Measurements from ENCODE around the gene ARHGAP18.
A peak's percentile ranks its signal among the peaks of the same experiment; 100 is the strongest.

Gene ARHGAP18

DNA sequence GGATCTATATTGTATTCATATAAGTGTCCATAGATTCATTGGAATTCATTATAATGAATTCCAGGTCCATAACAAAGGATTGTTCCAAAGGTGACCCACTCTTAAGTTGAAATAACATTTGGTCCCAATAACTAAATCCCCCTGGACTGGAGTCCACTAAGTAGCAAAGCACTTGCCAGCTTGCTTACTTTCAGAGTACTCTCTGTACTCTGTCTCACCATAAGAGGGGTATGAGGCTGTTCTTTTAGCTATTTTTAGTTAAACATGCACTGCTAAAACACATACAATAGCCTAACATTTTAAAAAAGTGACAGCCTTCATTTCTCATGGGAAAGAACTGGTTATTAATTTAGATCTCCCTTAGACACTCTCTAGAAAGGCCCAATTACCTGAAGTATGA lies 16.7 kb upstream of the ARHGAP18 start:
- TF ChIP-seq FOXK2 (IDR thresholded peaks at IDR 0.05) (no peak), ARNT (IDR thresholded peaks at IDR 0.05) (no peak), HDGF (IDR thresholded peaks at IDR 0.05; ENCODE audit: borderline replicate concordance) (no peak), L3MBTL2 (conservative IDR thresholded peaks at IDR 0.05) (no peak), NFRKB (IDR thresholded peaks at IDR 0.05) (no peak), BHLHE40 (IDR thresholded peaks at IDR 0.05; ENCODE audit: borderline replicate concordance) (no peak), FOXA1 (IDR thresholded peaks at IDR 0.05) (no peak)
- CTCF ChIA-PET, result no interaction called here
- POLR2A ChIA-PET, result no interaction called here
- no peak for DNase-seq (ENCODE audit: extremely low spot score)

DNA sequence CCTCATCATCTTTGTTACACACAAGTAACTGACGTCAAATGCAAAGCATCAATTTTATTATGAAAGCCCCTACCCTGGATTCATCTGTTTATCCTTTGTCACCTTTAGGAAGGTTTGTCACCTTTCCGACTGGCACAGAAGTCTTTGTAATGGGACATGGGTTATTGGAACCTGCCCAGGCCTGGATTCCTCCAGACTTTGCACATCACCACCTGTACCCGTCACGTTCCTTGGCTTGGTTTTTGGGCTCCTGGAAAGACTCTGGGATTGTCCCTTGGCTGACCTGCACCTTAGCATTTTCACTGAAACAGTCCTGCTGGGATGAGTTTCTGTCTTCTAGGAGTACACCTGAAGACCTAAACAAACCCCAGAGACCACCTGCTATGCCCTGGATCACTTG lies 15.4 kb upstream of the ARHGAP18 start:
- ChIA-PET POLR2A (no interaction called here), CTCF (interaction anchor here (0.6 kb wide), 1 partner anchor 158 kb away, joined by 3 read pairs; no protein-coding TSS in a partner anchor)
- no peak for DNase-seq (ENCODE audit: extremely low spot score)
- TF ChIP-seq ELF4 (IDR thresholded peaks at IDR 0.05) (no peak), HDGF (IDR thresholded peaks at IDR 0.05; ENCODE audit: borderline replicate concordance) (no peak), CTBP1 (IDR thresholded peaks at IDR 0.05; ENCODE audit: borderline replicate concordance) (no peak), L3MBTL2 (conservative IDR thresholded peaks at IDR 0.05) (no peak), ARNT (IDR thresholded peaks at IDR 0.05) (no peak), SUZ12 (IDR thresholded peaks at IDR 0.05) (no peak), FOXK2 (IDR thresholded peaks at IDR 0.05) (no peak), TARDBP (IDR thresholded peaks at IDR 0.05) (no peak)
- TF ChIP-seq, protein P1, sequence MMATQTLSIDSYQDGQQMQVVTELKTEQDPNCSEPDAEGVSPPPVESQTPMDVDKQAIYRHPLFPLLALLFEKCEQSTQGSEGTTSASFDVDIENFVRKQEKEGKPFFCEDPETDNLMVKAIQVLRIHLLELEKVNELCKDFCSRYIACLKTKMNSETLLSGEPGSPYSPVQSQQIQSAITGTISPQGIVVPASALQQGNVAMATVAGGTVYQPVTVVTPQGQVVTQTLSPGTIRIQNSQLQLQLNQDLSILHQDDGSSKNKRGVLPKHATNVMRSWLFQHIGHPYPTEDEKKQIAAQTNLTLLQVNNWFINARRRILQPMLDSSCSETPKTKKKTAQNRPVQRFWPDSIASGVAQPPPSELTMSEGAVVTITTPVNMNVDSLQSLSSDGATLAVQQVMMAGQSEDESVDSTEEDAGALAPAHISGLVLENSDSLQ (IDR thresholded peaks at IDR 0.05), result no peak

DNA sequence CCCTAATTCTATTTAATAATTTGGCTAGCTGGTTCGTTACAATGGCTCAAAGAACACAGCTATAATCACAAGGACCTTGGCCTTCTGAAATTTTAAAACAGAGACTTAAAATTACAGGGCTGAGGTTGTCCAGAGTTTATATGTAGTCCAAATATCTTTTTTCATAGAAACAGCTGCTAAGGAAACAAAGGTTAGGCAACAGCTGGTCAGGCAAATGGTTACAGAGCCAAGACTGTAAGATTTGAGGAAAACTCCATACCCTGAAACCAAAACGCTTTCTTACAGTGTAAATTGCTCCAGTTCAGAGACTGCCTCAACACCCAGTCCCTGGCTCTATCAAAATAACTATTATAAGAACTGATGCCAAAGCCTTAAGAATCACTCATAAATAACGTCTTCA lies 9.7 kb upstream of the ARHGAP18 start:
- DNase-seq (ENCODE audit: extremely low spot score), result no peak
- TF ChIP-seq CTBP1 (IDR thresholded peaks at IDR 0.05; ENCODE audit: borderline replicate concordance) (no peak), L3MBTL2 (conservative IDR thresholded peaks at IDR 0.05) (no peak), FOXM1 (IDR thresholded peaks at IDR 0.05; ENCODE audit: borderline replicate concordance) (no peak), ELF4 (IDR thresholded peaks at IDR 0.05) (no peak), SP1 (IDR thresholded peaks at IDR 0.05) (no peak), LEF1 (IDR thresholded peaks at IDR 0.05; ENCODE audit: borderline replicate concordance) (no peak), NFRKB (IDR thresholded peaks at IDR 0.05) (no peak), ARNT (IDR thresholded peaks at IDR 0.05) (no peak), SUZ12 (IDR thresholded peaks at IDR 0.05) (no peak), HDGF (IDR thresholded peaks at IDR 0.05; ENCODE audit: borderline replicate concordance) (no peak)
- ChIA-PET CTCF (interaction anchor here (0.7 kb wide), 1 partner anchor 10 kb away, joined by 3 read pairs; the partner anchor contains the start of gene ARHGAP18), POLR2A (interaction anchor here (1.1 kb wide), 1 partner anchor 10 kb away, joined by 8 read pairs; the partner anchor contains the start of gene ARHGAP18)

DNA sequence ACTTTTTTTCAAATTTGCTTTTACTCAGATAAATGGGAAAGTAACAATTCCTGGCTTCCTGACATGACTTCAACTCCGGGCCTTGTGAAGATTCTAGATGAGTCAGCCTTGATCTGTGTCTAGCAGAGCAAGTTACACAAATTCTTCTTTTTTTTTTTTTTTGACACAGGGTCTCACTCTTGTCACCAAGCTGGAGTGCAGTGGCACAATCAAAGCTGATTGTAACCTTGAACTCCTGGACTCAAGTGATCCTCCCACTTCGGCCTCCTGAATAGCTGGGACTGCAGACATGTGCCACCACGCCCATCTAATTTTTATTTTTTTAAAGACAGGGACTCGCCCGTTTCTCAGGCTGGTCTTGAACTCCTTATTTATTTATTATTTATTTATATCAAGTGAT lies 7.3 kb upstream of the ARHGAP18 start:
- ChIA-PET POLR2A (no interaction called here), CTCF (no interaction called here)
- no peak for TF ChIP-seq HDGF (IDR thresholded peaks at IDR 0.05; ENCODE audit: borderline replicate concordance)
- no peak for TF ChIP-seq SP1 (IDR thresholded peaks at IDR 0.05)

DNA sequence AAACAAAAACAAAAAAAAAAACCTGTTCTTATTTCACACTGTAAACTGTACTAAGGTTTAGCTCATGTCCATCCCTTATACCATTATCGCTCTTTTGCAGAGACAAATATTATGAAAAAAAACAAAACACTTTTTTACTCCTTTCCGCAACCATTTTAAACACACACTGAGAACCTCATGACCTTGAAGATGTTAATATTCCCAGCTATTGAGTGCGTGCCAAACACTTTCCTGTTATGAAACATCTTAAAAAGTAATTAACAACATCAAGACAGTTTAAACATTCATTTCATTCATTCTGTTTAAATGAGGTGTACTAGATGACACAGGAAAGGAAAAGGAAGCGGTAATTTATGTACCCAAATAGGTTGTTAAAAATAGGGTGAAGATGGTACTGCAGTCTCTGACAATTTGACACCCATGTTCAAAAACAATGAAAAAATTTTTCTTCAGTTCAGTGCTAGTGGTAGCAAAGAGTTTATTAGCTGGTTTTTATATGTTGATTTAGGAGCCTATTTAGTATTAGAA lies 3.9 kb upstream of the ARHGAP18 start:
- TF ChIP-seq FOXM1 (IDR thresholded peaks at IDR 0.05; ENCODE audit: borderline replicate concordance) (no peak), TARDBP (IDR thresholded peaks at IDR 0.05) (no peak), FOXA1 (IDR thresholded peaks at IDR 0.05) (no peak), HDGF (IDR thresholded peaks at IDR 0.05; ENCODE audit: borderline replicate concordance) (no peak)
- no peak for DNase-seq (ENCODE audit: extremely low spot score)
- CTCF ChIA-PET, result no interaction called here
- POLR2A ChIA-PET, result no interaction called here

More for the DNA sequence above, 7.3 kb upstream of the ARHGAP18 start:
- no peak for DNase-seq (ENCODE audit: extremely low spot score)

DNA sequence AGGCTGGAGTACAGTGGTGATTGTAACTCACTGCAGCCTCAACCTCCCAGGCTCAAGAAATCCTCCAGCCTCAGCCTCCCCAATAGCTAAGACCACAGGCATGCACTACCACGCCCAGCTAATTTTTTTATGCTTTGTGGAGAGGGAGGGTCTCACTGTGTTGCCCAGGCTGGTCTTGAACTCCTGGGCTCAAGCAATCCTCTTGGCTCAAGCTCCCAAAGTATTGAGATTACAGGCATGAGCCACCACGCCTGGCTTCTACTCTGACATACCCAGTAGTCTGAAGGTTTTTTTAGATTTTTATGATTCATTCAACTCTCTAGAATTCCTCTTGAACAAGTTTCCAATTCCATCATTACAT lies 1.3 kb upstream of the ARHGAP18 start:
- TF ChIP-seq HDGF (IDR thresholded peaks at IDR 0.05; ENCODE audit: borderline replicate concordance), result no peak
- TF ChIP-seq FOXA1 (IDR thresholded peaks at IDR 0.05), result no peak
- TF ChIP-seq SP1 (IDR thresholded peaks at IDR 0.05), result no peak
- TF ChIP-seq SUZ12 (IDR thresholded peaks at IDR 0.05), result no peak
- TF ChIP-seq L3MBTL2 (conservative IDR thresholded peaks at IDR 0.05), result no peak
- no peak for TF ChIP-seq FOXM1 (IDR thresholded peaks at IDR 0.05; ENCODE audit: borderline replicate concordance)
- TF ChIP-seq ZNF384 (IDR thresholded peaks at IDR 0.05), result no peak
- TF ChIP-seq ELF4 (IDR thresholded peaks at IDR 0.05), result no peak
- CTCF ChIA-PET, result interaction anchor here (0.6 kb wide), 1 partner anchor 191 kb away, joined by 4 read pairs; no protein-coding TSS in a partner anchor
- POLR2A ChIA-PET, result interaction anchor here (0.6 to 0.7 kb wide), 2 partner anchors 267 to 404 kb away, joined by 3 read pairs; no protein-coding TSS in a partner anchor
- no peak for DNase-seq (ENCODE audit: extremely low spot score)

DNA sequence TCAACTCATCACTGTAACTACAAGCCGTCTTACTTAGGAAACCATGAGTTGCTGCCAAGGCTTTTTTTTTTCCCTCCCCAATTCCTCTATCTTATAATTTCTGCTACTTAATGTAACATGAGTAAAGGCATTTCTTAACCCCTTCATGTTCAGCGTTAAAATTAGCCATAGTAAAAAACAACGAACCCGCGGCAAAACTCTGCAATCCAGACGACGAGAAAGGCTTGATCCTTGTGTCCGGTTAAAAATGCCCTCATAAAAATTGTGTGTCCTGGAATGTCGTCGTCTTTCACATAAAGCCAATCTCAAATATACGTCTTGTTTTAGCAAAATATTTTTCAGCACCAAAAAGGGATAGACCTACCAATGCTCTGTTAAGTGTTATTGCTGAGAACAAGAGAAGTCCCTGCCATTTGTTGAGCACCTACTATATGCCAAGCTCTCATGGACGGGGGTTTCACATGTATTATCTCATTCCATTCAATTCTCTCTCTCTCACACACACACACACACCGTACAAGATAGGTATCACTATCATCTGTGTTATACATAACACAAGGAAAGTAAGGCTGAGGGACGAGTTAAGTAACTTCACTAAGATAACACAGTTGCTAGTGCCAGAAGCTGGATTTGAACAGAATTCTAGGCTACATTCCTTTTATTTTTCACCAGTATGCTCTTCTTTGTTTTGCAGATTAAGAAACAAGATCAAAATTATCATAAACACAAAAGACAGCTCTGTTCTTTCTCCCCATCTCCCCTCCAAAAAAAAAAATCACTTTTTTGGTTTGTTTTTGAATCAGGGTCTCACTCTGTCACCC lies 683 bp upstream of the ARHGAP18 start:
- TF ChIP-seq LEF1 (IDR thresholded peaks at IDR 0.05; ENCODE audit: borderline replicate concordance) (no peak), L3MBTL2 (conservative IDR thresholded peaks at IDR 0.05) (peak; percentile 22)
- ChIA-PET CTCF (interaction anchor here (0.6 to 0.9 kb wide), 2 partner anchors 38 to 190 kb away, joined by 4 to 5 read pairs; no protein-coding TSS in a partner anchor), POLR2A (interaction anchor here (0.6 to 1.6 kb wide), 7 partner anchors 8 to 404 kb away, joined by 3 to 15 read pairs (median 3); no protein-coding TSS in a partner anchor)
- DNase-seq (ENCODE audit: extremely low spot score), result no peak
